IMR-90 (cell line): Measurements from ENCODE around the gene STAU1. TPM values are rescaled to one million over a fixed set of nuclear protein-coding genes. Genes with fewer than 3 reads are reported as not detected.
A peak's percentile ranks its signal among the peaks of the same experiment; 100 is the strongest.

Experiments
- ATAC-seq: fragments of 200-7000 bp; cut with Tn5 transposase; 2 replicates; pipeline ENCODE4 v1.9.1; 2020; ENCODE audit warnings: low read depth, mild to moderate bottlenecking, moderate library complexity
- BruUV-seq: library from RNA; stranded (reverse); fragments of 400-500 nt; replicated peaks from 2 replicates; lab custom pipeline; 2021; lab: Mats Ljungman, UMichigan
- CTCF ChIA-PET: fragments of 300-600 bp; formaldehyde crosslinking; extraction: SDS; loops from one replicate; lab custom pipeline; 2021; ENCODE audit warnings: antibody characterized with exemption; lab: Yijun Ruan, JAX
- POLR2A ChIA-PET: fragments of 300-600 bp; sonication (Branson Sonifier 250); formaldehyde crosslinking; loops from one replicate; lab custom pipeline; 2022; ENCODE audit warnings: antibody characterized with exemption; ENCODE audit not compliant: unreplicated experiment; lab: Charles Lee
- DNase-seq: peaks from one replicate; pipeline ENCODE4 v3.0.0; 2013
- H2AFZ ChIP-seq: replicated peaks from 2 replicates; pipeline ENCODE3; 2013; ENCODE audit warnings: low read length, mild to moderate bottlenecking; ENCODE audit not compliant: poor library complexity
- H2AK5ac ChIP-seq: 2 replicates; pipeline ENCODE4 v1.6.1; 2013; ENCODE audit warnings: low read depth, low read length, inconsistent platforms
- H2AK9ac ChIP-seq: replicated peaks from 2 replicates; pipeline ENCODE3; 2013; ENCODE audit warnings: mild to moderate bottlenecking, low read depth, low read length, moderate library complexity; ENCODE audit not compliant: poor library complexity
- H2BK120ac ChIP-seq: 2 replicates; pipeline ENCODE4 v1.6.1; 2013; ENCODE audit warnings: low read depth, low read length, inconsistent platforms
- H2BK15ac ChIP-seq: 3 replicates; pipeline ENCODE4 v1.6.1; 2013; ENCODE audit warnings: low read depth, low read length, inconsistent platforms
- H2BK20ac ChIP-seq: 2 replicates; pipeline ENCODE4 v1.6.1; 2013; ENCODE audit warnings: low read depth, mild to moderate bottlenecking, inconsistent platforms, low read length, moderate library complexity
- H2BK5ac ChIP-seq: 2 replicates; pipeline ENCODE4 v1.6.1; 2013; ENCODE audit warnings: mild to moderate bottlenecking, low read depth, low read length, inconsistent platforms; ENCODE audit not compliant: poor library complexity, severe bottlenecking
- H3K14ac ChIP-seq: replicated peaks from 2 replicates; pipeline ENCODE4 v1.6.1; 2013; ENCODE audit warnings: low read depth, low read length, inconsistent platforms
- H3K18ac ChIP-seq: 2 replicates; pipeline ENCODE4 v1.6.1; 2013; ENCODE audit warnings: low read depth, low read length, control low read depth
- H3K23ac ChIP-seq: 2 replicates; pipeline ENCODE4 v1.6.1; 2013; ENCODE audit warnings: low read depth, low read length, inconsistent platforms
- H3K27ac ChIP-seq: 2 replicates; pipeline ENCODE4 v1.5.1; 2013; ENCODE audit warnings: mild to moderate bottlenecking, control low read depth, low read length; ENCODE audit not compliant: insufficient read depth
- H3K27me3 ChIP-seq: 2 replicates; pipeline ENCODE4 v1.6.1; 2013; ENCODE audit warnings: low read length; ENCODE audit not compliant: control insufficient read depth, insufficient read depth
- H3K36me3 ChIP-seq: 2 replicates; pipeline ENCODE4 v1.6.1; 2013; ENCODE audit warnings: low read length, mixed read lengths; ENCODE audit not compliant: control insufficient read depth, insufficient read depth
- H3K4ac ChIP-seq: 2 replicates; pipeline ENCODE4 v1.6.1; 2013; ENCODE audit warnings: low read depth, low read length, inconsistent platforms
- H3K4me1 ChIP-seq: 2 replicates; pipeline ENCODE4 v1.6.1; 2013; ENCODE audit warnings: low read length, mixed read lengths; ENCODE audit not compliant: control insufficient read depth, insufficient read depth
- H3K4me2 ChIP-seq: 2 replicates; pipeline ENCODE4 v1.6.1; 2013; ENCODE audit warnings: low read depth, mild to moderate bottlenecking, control low read depth, low read length, moderate library complexity
- H3K4me3 ChIP-seq: 2 replicates; pipeline ENCODE4 v1.5.1; 2013; ENCODE audit warnings: low read depth, mild to moderate bottlenecking, control low read depth, low read length, moderate library complexity; ENCODE audit not compliant: insufficient read depth
- H3K56ac ChIP-seq: 2 replicates; pipeline ENCODE4 v1.6.1; 2013; ENCODE audit warnings: low read length, inconsistent platforms; ENCODE audit not compliant: insufficient read depth; ENCODE audit errors: extremely low read depth
- H3K79me1 ChIP-seq, 2 experiments: 2 replicates each; pipeline ENCODE4 v1.6.1; 2013; ENCODE audit warnings: low read length in 2 of 2, inconsistent platforms in 1 of 2, low read depth in 1 of 2
- H3K9ac ChIP-seq: 2 replicates; pipeline ENCODE4 v1.6.1; 2013; ENCODE audit warnings: low read depth, low read length, control low read depth
- H3K9me1 ChIP-seq: 2 replicates; pipeline ENCODE4 v1.6.1; 2013; ENCODE audit warnings: low read length, inconsistent platforms; ENCODE audit not compliant: insufficient read depth
- H3K9me3 ChIP-seq: 2 replicates; pipeline ENCODE4 v1.6.1; 2013; ENCODE audit warnings: low read length; ENCODE audit not compliant: control insufficient read depth, insufficient read depth
- H4K20me1 ChIP-seq: 2 replicates; pipeline ENCODE4 v1.6.1; 2013; ENCODE audit warnings: low read length, inconsistent platforms; ENCODE audit not compliant: insufficient read depth
- H4K5ac ChIP-seq: 2 replicates; pipeline ENCODE4 v1.6.1; 2013; ENCODE audit warnings: mild to moderate bottlenecking, low read depth, low read length, control low read depth
- H4K8ac ChIP-seq, 2 experiments: 2 replicates each; pipeline ENCODE4 v1.6.1; 2013; ENCODE audit warnings: low read depth in 2 of 2, low read length in 2 of 2, control low read depth in 1 of 2, inconsistent platforms in 1 of 2
- H4K91ac ChIP-seq: 2 replicates; pipeline ENCODE4 v1.6.1; 2013; ENCODE audit warnings: low read depth, low read length, inconsistent platforms; ENCODE audit not compliant: insufficient read depth
- CEBPB ChIP-seq: IDR thresholded peaks from 2 replicates; pipeline ENCODE4 v1.6.1; 2012; ENCODE audit warnings: low read depth, low read length, improper control_type of control experiment
- CHD1 ChIP-seq: IDR thresholded peaks from 2 replicates; pipeline ENCODE4 v1.6.1; 2012; ENCODE audit warnings: low read depth, low read length, improper control_type of control experiment
- FOS ChIP-seq: fragments of 150-350 bp; IDR thresholded peaks from 2 replicates; pipeline ENCODE4 v1.6.1; 2016; ENCODE audit warnings: low read depth, low read length
- MAFK ChIP-seq: IDR thresholded peaks from 2 replicates; pipeline ENCODE4 v1.6.1; 2012; ENCODE audit warnings: low read depth, low read length, improper control_type of control experiment
- MAZ ChIP-seq: IDR thresholded peaks from 2 replicates; pipeline ENCODE4 v1.6.1; 2012; ENCODE audit warnings: low read depth, mild to moderate bottlenecking, low read length, improper control_type of control experiment, moderate library complexity, borderline replicate concordance
- MXI1 ChIP-seq: IDR thresholded peaks from 2 replicates; pipeline ENCODE4 v1.6.1; 2012; ENCODE audit warnings: low read depth, mild to moderate bottlenecking, low read length, moderate library complexity, borderline replicate concordance
- NFE2L2 ChIP-seq: fragments of 150-350 bp; IDR thresholded peaks from 2 replicates; pipeline ENCODE4 v1.6.1; 2016; ENCODE audit warnings: low read depth, mild to moderate bottlenecking, low read length
- POLR2A ChIP-seq: IDR thresholded peaks from 2 replicates; pipeline ENCODE4 v1.6.1; 2012; ENCODE audit warnings: mild to moderate bottlenecking, low read depth, low read length
- RCOR1 ChIP-seq: IDR thresholded peaks from 2 replicates; pipeline ENCODE4 v1.6.1; 2012; ENCODE audit warnings: mild to moderate bottlenecking, low read length, improper control_type of control experiment; ENCODE audit not compliant: insufficient replicate concordance
- RFX5 ChIP-seq: IDR thresholded peaks from 2 replicates; pipeline ENCODE4 v1.8.0; 2012; ENCODE audit warnings: low read depth, mild to moderate bottlenecking, low read length, moderate library complexity
- SMC3 ChIP-seq: fragments of 150-350 bp; IDR thresholded peaks from 2 replicates; pipeline ENCODE4 v1.6.1; 2016; ENCODE audit warnings: low read depth, mild to moderate bottlenecking, antibody characterized with exemption, low read length, moderate library complexity
- WGBS, 2 experiments: methylation state at CpG; one replicate each; pipeline versions ENCODE4 v1.1.5 to v1.1.7; 2013; ENCODE audit warnings: missing lambda C conversion rate in 2 of 2; ENCODE audit not compliant: insufficient read length in 1 of 2; ENCODE audit errors: extremely low coverage in 2 of 2; 5-methylcytosine and 5-hydroxymethylcytosine counted together
- dilution Hi-C: fragments of 300-500 bp; cut with HindIII; formaldehyde crosslinking; loops from one replicate; pipeline ENCODE4 v1.14.3; 2018; ENCODE audit warnings: low sequenced_read_pairs; ENCODE audit not compliant: unreplicated experiment
- in situ Hi-C: fragments of 300-500 bp; cut with MboI; formaldehyde crosslinking; loops from 3 replicates; pipeline ENCODE4 v1.14.3; 2019; ENCODE audit warnings: low sequenced_read_pairs, inconsistent platforms, mixed read lengths
- intact Hi-C: fragments of 100-400 bp; cut with micrococcal nuclease; formaldehyde crosslinking; loops from 2 replicates; pipeline ENCODE4 v1.10.0; 2022
- polyA plus RNA-seq, 3 experiments: library from polyadenylated mRNA; depleted of rRNA; stranded (reverse); fragments of >200 nt; gene quantifications; 2 replicates each; pipeline ENCODE4 v1.2.3, GENCODE V29; 2012; ENCODE audit warnings: low replicate concordance in 1 of 3
- total RNA-seq: library from RNA; depleted of rRNA; stranded (reverse); fragments of >200 nt; gene quantifications from 2 replicates; pipeline ENCODE4 v1.2.3, GENCODE V29; 2012
- TF ChIP-seq, protein P1 (sequence below): fragments of 150-350 bp; IDR thresholded peaks from 2 replicates; pipeline ENCODE4 v1.6.1; 2017; ENCODE audit warnings: mild to moderate bottlenecking, antibody characterized with exemption, low read length, low read depth
- TF ChIP-seq, protein P2 (sequence below): fragments of 150-350 bp; IDR thresholded peaks from 2 replicates; pipeline ENCODE4 v1.6.1; 2016; ENCODE audit warnings: low read depth, mild to moderate bottlenecking, low read length, moderate library complexity, borderline replicate concordance
- TF ChIP-seq, protein P3 (sequence below): conservative IDR thresholded peaks from 2 replicates; pipeline ENCODE4 v1.5.1; 2012; ENCODE audit warnings: mild to moderate bottlenecking, low read depth, low read length, improper control_type of control experiment

STAU1 gene
- total and polyA plus RNA-seq, 2 of the 4 experiments (the other 2 are of a cell fraction), result 35.3 to 50.3 TPM

DNA sequence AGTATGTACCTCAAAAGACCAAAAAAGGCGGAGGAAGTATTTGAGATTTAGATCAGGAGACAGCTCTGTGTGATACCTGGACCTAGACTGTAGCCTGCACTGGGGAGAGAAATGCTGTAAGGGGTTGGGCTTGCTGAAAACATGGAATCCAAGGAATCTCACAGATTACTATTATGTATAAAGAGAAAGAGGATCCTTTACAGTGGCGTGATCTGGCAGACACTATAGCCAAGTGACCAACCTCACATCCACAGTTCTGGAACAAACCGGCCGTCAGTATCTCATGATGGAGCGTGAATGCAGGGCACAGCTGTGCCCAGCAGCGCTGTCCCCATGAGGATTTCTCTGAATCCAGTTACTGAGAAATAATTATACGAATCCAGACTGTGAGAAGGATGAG lies 43.3 kb upstream of the STAU1 start:
- in situ Hi-C loops (no loop called here), intact Hi-C loops (no loop called here), dilution Hi-C loops (no loop called here)
- Histone ChIP-seq H3K4me1 (peaks cover 3% of the 10 kb centered on the region; the same call in 1 of the 2 replicates), H3K18ac (no peak overlapping the region), H3K9ac (no peak overlapping the region), H2AFZ (no peak overlapping the region), H3K14ac (no peak overlapping the region), H4K5ac (no peak overlapping the region), H3K56ac (no peak overlapping the region), H3K4me3 (no peak overlapping the region), H3K4me2 (no peak overlapping the region), H4K8ac (no peak overlapping the region), H2BK120ac (no peak overlapping the region), H3K9me1 (no peaks in the 10 kb centered on the region), H2BK15ac (no peak overlapping the region), H3K23ac (no peak overlapping the region), H2BK5ac (no peak overlapping the region), H3K36me3 (peaks cover 61% of the 10 kb centered on the region), H3K4ac (no peak overlapping the region), H4K91ac (no peak overlapping the region), H2BK20ac (no peak overlapping the region), H4K20me1 (no peaks in the 10 kb centered on the region), H3K9me3 (no peaks in the 10 kb centered on the region), H3K27me3 (no peaks in the 10 kb centered on the region), H3K79me1 (no peaks in the 10 kb centered on the region), H3K27ac (no peak overlapping the region), H2AK5ac (no peak overlapping the region), H2AK9ac (no peak overlapping the region)
- no TSS peak for BruUV-seq
- ChIA-PET CTCF (no interaction called here), POLR2A (interaction anchor here (0.5 to 0.6 kb wide), 2 partner anchors 8 to 10 kb away, joined by 3 read pairs; no protein-coding TSS in a partner anchor)
- peak; percentile 50 for ATAC-seq
- DNase-seq, result no peak
- TF ChIP-seq CHD1 (no peak), MAFK (no peak), RFX5 (no peak), CEBPB (no peak), RCOR1 (no peak), MAZ (no peak), SMC3 (no peak), NFE2L2 (no peak), MXI1 (no peak), FOS (no peak), POLR2A (no peak)
- TF ChIP-seq, protein P1, sequence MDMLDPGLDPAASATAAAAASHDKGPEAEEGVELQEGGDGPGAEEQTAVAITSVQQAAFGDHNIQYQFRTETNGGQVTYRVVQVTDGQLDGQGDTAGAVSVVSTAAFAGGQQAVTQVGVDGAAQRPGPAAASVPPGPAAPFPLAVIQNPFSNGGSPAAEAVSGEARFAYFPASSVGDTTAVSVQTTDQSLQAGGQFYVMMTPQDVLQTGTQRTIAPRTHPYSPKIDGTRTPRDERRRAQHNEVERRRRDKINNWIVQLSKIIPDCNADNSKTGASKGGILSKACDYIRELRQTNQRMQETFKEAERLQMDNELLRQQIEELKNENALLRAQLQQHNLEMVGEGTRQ, result no peak
- TF ChIP-seq, protein P2, sequence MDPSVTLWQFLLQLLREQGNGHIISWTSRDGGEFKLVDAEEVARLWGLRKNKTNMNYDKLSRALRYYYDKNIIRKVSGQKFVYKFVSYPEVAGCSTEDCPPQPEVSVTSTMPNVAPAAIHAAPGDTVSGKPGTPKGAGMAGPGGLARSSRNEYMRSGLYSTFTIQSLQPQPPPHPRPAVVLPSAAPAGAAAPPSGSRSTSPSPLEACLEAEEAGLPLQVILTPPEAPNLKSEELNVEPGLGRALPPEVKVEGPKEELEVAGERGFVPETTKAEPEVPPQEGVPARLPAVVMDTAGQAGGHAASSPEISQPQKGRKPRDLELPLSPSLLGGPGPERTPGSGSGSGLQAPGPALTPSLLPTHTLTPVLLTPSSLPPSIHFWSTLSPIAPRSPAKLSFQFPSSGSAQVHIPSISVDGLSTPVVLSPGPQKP, result no peak
- TF ChIP-seq, protein P3, sequence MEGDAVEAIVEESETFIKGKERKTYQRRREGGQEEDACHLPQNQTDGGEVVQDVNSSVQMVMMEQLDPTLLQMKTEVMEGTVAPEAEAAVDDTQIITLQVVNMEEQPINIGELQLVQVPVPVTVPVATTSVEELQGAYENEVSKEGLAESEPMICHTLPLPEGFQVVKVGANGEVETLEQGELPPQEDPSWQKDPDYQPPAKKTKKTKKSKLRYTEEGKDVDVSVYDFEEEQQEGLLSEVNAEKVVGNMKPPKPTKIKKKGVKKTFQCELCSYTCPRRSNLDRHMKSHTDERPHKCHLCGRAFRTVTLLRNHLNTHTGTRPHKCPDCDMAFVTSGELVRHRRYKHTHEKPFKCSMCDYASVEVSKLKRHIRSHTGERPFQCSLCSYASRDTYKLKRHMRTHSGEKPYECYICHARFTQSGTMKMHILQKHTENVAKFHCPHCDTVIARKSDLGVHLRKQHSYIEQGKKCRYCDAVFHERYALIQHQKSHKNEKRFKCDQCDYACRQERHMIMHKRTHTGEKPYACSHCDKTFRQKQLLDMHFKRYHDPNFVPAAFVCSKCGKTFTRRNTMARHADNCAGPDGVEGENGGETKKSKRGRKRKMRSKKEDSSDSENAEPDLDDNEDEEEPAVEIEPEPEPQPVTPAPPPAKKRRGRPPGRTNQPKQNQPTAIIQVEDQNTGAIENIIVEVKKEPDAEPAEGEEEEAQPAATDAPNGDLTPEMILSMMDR, result no peak
- WGBS, 2 experiments, result no CpG with 5 or more reads among the region's 7 CpGs
